Left colon (tissue), 2 donors: Measurements from ENCODE around the gene UCN3. TPM values are rescaled to one million over a fixed set of nuclear protein-coding genes. Genes with fewer than 3 reads are reported as not detected.
"Not testable (repeated sequence)": the region's sequence is repeated elsewhere in the genome, so short reads cannot be mapped to it uniquely, and the experiment has no call there.

ENCODE experiments used
- ATAC-seq: fragments of 200-7000 bp; cut with Tn5 transposase; one replicate; pipeline ENCODE4 v1.9.1; 2020; ENCODE audit warnings: mild to moderate bottlenecking, moderate library complexity
- DNase-seq, 2 donors: peaks; one replicate each; pipeline ENCODE4 v3.0.0-alpha.2; 2020
- intact Hi-C, 2 donors: fragments of 100-400 bp; cut with DNase I in 1 of 2; cut with micrococcal nuclease in 1 of 2; formaldehyde crosslinking; loops; one replicate each; pipeline versions ENCODE4 v1.11.2 to v1.14.0; 2022; cut with DNase I, micrococcal nuclease
- total RNA-seq, 2 donors: library from RNA; stranded (reverse); fragmentation: NEBNext Ultra II Directional; extraction: Animal tissue kit (Norgen Biotek cat#: 25700); gene quantifications; one replicate each; pipeline ENCODE4 v1.2.1, GENCODE V29; 2021
- donor health status: DM: no; HTN: no; CAD: no.
- donor health status: DM: yes; HTN: yes; CAD: no.

UCN3 gene
- total RNA-seq, 2 donors from 2014 or later, result 4.5 to 6.1 TPM

GRCh38 chr10:5399332-5399731 is 34.6 kb downstream of the UCN3 start:
- intact Hi-C loops, result no loop called here
- ATAC-seq (no peak), DNase-seq (no peak)

GRCh38 chr10:5400468-5401240 is 35.9 kb downstream of the UCN3 start:
- ATAC-seq (no peak), DNase-seq (no peak)
- intact Hi-C loops, result no loop called here

GRCh38 chr10:5402798-5403197 is 38.0 kb downstream of the UCN3 start:
- DNase-seq, result peak; percentile 34 to 40
- ATAC-seq, result peak; percentile 81
- intact Hi-C loops, result no loop called here

- ATAC-seq (peak; percentile 89), DNase-seq (peak; percentile 45)
- intact Hi-C loops, result no loop called here
These were observed 39.7 kb downstream of the UCN3 start, which contains the start of gene TUBAL3 for GRCh38 chr10:5404208-5405041. Gene TUBAL3, minus strand, starts transcription at chr10:5404828. Its CDS starts 36 bp downstream, at chr10:5404792.

- intact Hi-C loops, result no loop called here
- no peak for ATAC-seq
These were observed 42.2 kb downstream of the UCN3 start for GRCh38 chr10:5406918-5407317.

GRCh38 chr10:5410787-5411186 is 46.0 kb downstream of the UCN3 start:
- ATAC-seq, DNase-seq, intact Hi-C loops: not testable (repeated sequence)

More at GRCh38 chr10:5406918-5407317, 42.2 kb downstream of the UCN3 start:
- DNase-seq, result no peak

- intact Hi-C loops, result no loop called here
- ATAC-seq, result peak; percentile 3
- DNase-seq, result no peak
These were observed 47.1 kb downstream of the UCN3 start for GRCh38 chr10:5411941-5412276.

GRCh38 chr10:5412277-5412941 is 47.6 kb downstream of the UCN3 start, which contains the start of gene NET1:
Gene NET1, plus strand, starts transcription at chr10:5412557. Its CDS starts 136 bp downstream, at chr10:5412693.
- intact Hi-C loops, result no loop called here
- ATAC-seq (peak; percentile 99), DNase-seq (peak; percentile 89 to 90)

- no peak for DNase-seq
- intact Hi-C loops, result no loop called here
- peak; percentile 18 for ATAC-seq
These were observed 48.5 kb downstream of the UCN3 start for GRCh38 chr10:5413012-5413938.

GRCh38 chr10:5416981-5417380 is 52.2 kb downstream of the UCN3 start:
- intact Hi-C loops, result no loop called here
- ATAC-seq, result no peak
- no peak for DNase-seq

- DNase-seq (no peak), ATAC-seq (no peak)
- intact Hi-C loops, result no loop called here
These were observed 53.8 kb downstream of the UCN3 start for GRCh38 chr10:5418584-5418983.

GRCh38 chr10:5419466-5420094 is 54.8 kb downstream of the UCN3 start:
- intact Hi-C loops, result no loop called here
- ATAC-seq, result no peak
- DNase-seq, result no peak

- DNase-seq, result no peak
- ATAC-seq, result no peak
- intact Hi-C loops, result no loop called here
These were observed 59.0 kb downstream of the UCN3 start for GRCh38 chr10:5423771-5424170.

Other genes starting within 250 kb of the UCN3 start
- gene AKR1C8, start 179.8 kb upstream of the UCN3 start, total RNA-seq, result not detected
- not detected for gene AKR1C4, start 168.1 kb upstream of the UCN3 start, total RNA-seq
- gene TUBAL3, start 39.9 kb downstream of the UCN3 start, total RNA-seq, result 10 to 100 TPM; 38.6 to 53.9 TPM
- 100 to 1,000 TPM; 307 to 355 TPM for gene NET1, start 47.6 kb downstream of the UCN3 start, total RNA-seq
- gene CALML5, start 134.6 kb downstream of the UCN3 start, total RNA-seq, result not detected
- under 1 TPM; 0.08 to 0.09 TPM for gene CALML3, start 160.0 kb downstream of the UCN3 start, total RNA-seq